Vagina (tissue), 2 donors: ENCODE data around the gene ADPRM.

Source experiments
- POLR2AphosphoS5 ChIP-seq, 2 donors: sonication (generic); formaldehyde crosslinking; IDR thresholded peaks; one replicate each; pipeline ENCODE4 v1.9.0; 2017; ENCODE audit warnings: antibody characterized with exemption in 2 of 2, mild to moderate bottlenecking in 2 of 2, low read depth in 1 of 2; ENCODE audit not compliant: insufficient read depth in 1 of 2
- TF ChIP-seq, protein P1 (sequence below), 3 experiments: fragments of 450-650 bp in 2 of 3; fragments of 200-600 bp in 1 of 3; sonication (generic) in 1 of 3; IDR thresholded peaks; one replicate each; pipeline ENCODE4 v1.5.1; 2017 to 2019; ENCODE audit warnings: antibody characterized with exemption in 3 of 3, mild to moderate bottlenecking in 2 of 3, moderate library complexity in 2 of 3

DNA sequence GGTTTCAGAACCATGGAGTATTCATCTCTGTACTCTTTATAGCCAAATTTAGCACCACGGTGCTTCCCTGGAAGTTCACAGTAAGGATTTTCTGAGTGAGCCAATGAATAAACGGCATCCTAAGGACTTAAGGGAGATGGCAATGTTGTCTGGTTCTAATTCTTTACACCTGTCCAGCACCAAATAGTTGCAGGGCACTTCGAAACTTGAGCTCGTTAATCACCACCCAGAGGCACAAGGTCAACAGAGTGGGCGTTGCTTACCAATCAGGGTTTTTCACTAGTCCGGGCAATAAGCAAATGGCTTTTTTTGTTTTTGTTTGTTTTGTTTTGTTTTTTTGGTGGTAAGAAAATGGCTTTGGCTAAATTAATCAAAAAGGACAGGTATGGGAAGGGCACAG is 60.7 kb downstream of the ADPRM start:
- TF ChIP-seq POLR2AphosphoS5 (IDR thresholded peaks at IDR 0.05; ENCODE audit: insufficient read depth in 1 of 2, low read depth in 1 of 2): no peak
- TF ChIP-seq, protein P1, sequence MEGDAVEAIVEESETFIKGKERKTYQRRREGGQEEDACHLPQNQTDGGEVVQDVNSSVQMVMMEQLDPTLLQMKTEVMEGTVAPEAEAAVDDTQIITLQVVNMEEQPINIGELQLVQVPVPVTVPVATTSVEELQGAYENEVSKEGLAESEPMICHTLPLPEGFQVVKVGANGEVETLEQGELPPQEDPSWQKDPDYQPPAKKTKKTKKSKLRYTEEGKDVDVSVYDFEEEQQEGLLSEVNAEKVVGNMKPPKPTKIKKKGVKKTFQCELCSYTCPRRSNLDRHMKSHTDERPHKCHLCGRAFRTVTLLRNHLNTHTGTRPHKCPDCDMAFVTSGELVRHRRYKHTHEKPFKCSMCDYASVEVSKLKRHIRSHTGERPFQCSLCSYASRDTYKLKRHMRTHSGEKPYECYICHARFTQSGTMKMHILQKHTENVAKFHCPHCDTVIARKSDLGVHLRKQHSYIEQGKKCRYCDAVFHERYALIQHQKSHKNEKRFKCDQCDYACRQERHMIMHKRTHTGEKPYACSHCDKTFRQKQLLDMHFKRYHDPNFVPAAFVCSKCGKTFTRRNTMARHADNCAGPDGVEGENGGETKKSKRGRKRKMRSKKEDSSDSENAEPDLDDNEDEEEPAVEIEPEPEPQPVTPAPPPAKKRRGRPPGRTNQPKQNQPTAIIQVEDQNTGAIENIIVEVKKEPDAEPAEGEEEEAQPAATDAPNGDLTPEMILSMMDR (IDR thresholded peaks at IDR 0.05): no peak
